ENCODE data around the gene OLR1. TPM values are rescaled to one million over a fixed set of nuclear protein-coding genes. Genes with fewer than 3 reads are reported as not detected.

OLR1 gene
- total and polyA plus RNA-seq, 2 donors (not counting 3 experiments of a cell fraction or from before 2014, with no cell fraction given): not detected

GRCh38 chr12:10151621-10152020 lies 20.3 kb downstream of the OLR1 start:
- POLR2A ChIA-PET: no interaction called here
- no peaks in the 10 kb centered on the region for H3K9me3 ChIP-seq (replicated peaks; ENCODE audit: control insufficient read depth, insufficient read depth, low read length)
- H3K79me2 ChIP-seq (ENCODE audit: control insufficient read depth, insufficient read depth, low read length): no peaks in the 10 kb centered on the region
- no peaks in the 10 kb centered on the region for H3K27me3 ChIP-seq (ENCODE audit: control insufficient read depth in 2 of 2, insufficient read depth in 2 of 2, low read length in 2 of 2)
- no peak overlapping the region for H3K27ac ChIP-seq (ENCODE audit: insufficient read depth, low read depth, low read length)
- H3K4me3 ChIP-seq (replicated peaks in 1 of 3; ENCODE audit: insufficient read depth in 1 of 3, low read depth in 1 of 3, low read length in 3 of 3): no peak overlapping the region
- H3K9ac ChIP-seq (replicated peaks; ENCODE audit: extremely low read depth, insufficient read depth, low read length): no peak overlapping the region
- H2AFZ ChIP-seq (ENCODE audit: low read depth, low read length): no peak overlapping the region
- no peaks in the 10 kb centered on the region for H4K20me1 ChIP-seq (replicated peaks; ENCODE audit: control insufficient read depth, extremely low read depth, insufficient read depth, low read length)
- no peak for DNase-seq (ENCODE audit: low read depth, low spot score)
- H3K4me2 ChIP-seq (ENCODE audit: insufficient read depth, low read length): no peak overlapping the region
- CTCF ChIA-PET: interaction anchor here (1.0 to 4.0 kb wide), 5 partner anchors 9 to 401 kb away, joined by 3 to 49 read pairs (median 3); no protein-coding TSS in a partner anchor
- intact Hi-C loops (cut with micrococcal nuclease) (loop anchor here (2.0 to 10.0 kb wide), 2 partner anchors 183 to 523 kb away; partner anchors contain the start of gene STYK1), dilution Hi-C loops (cut with MboI; ENCODE audit: extremely low pct_ligation_motif_present, low sequenced_read_pairs) (no loop called here)
- peaks cover 5% of the 10 kb centered on the region for H3K4me1 ChIP-seq (ENCODE audit: control insufficient read depth, extremely low read depth, insufficient read depth, low read length)
- no peak for FAIRE-seq
- TF ChIP-seq JUN (IDR thresholded peaks at IDR 0.05; ENCODE audit: borderline replicate concordance, insufficient read depth, insufficient read length, low read depth) (no peak), POLR2AphosphoS5 (IDR thresholded peaks at IDR 0.05; ENCODE audit: insufficient read depth, low read depth, low read length) (no peak), GATA2 (IDR thresholded peaks at IDR 0.05; ENCODE audit: insufficient read depth, insufficient read length, low read depth, low read length) (no peak), POLR2A (IDR thresholded peaks at IDR 0.05; ENCODE audit: low read depth, low read length) (no peak), CTCF (IDR thresholded peaks at IDR 0.05; ENCODE audit: extremely low read depth in 1 of 2, insufficient read depth in 1 of 2, low read depth in 1 of 2, low read length in 2 of 2) (no peak), EZH2 (IDR thresholded peaks at IDR 0.05; ENCODE audit: borderline replicate concordance, low read depth, low read length, severe bottlenecking) (no peak), FOS (IDR thresholded peaks at IDR 0.05; ENCODE audit: borderline replicate concordance, insufficient read depth, low read length) (no peak), MYC (IDR thresholded peaks at IDR 0.05; ENCODE audit: low read depth, low read length) (no peak), MAX (IDR thresholded peaks at IDR 0.05; ENCODE audit: insufficient read depth, insufficient read length) (no peak)
- no peaks in the 10 kb centered on the region for H3K9me1 ChIP-seq (replicated peaks; ENCODE audit: control insufficient read depth, extremely low read depth, insufficient read depth, low read length)
- no peaks in the 10 kb centered on the region for H3K36me3 ChIP-seq (ENCODE audit: control insufficient read depth in 2 of 2, extremely low read depth in 1 of 2, insufficient read depth in 2 of 2, low read length in 2 of 2)
- no TSS peak for BruUV-seq (replicated peaks)

Data from endothelial cell of umbilical vein (primary cell).